ENCODE data around the gene EPB41L2.

- TF ChIP-seq CTCF (conservative IDR thresholded peaks at IDR 0.05; ENCODE audit: low read depth in 2 of 2) (no peak), EZH2 (IDR thresholded peaks at IDR 0.05; ENCODE audit: low read depth, unreplicated experiment) (no peak), EZH2phosphoT487 (IDR thresholded peaks at IDR 0.05; ENCODE audit: unreplicated experiment) (no peak), POLR2AphosphoS5 (IDR thresholded peaks at IDR 0.05; ENCODE audit: low read depth) (no peak), REST (IDR thresholded peaks at IDR 0.05; ENCODE audit: unreplicated experiment) (no peak), JUNB (IDR thresholded peaks at IDR 0.05; ENCODE audit: unreplicated experiment) (no peak), ETS1 (IDR thresholded peaks at IDR 0.05) (no peak), CREB1 (CRISPR knock-in tag; IDR thresholded peaks at IDR 0.05; ENCODE audit: low read depth) (no peak), ZNF331 (CRISPR knock-in tag; IDR thresholded peaks at IDR 0.05; ENCODE audit: low read depth) (no peak), NANOG (IDR thresholded peaks at IDR 0.05; ENCODE audit: borderline replicate concordance) (no peak), STAT1 (IDR thresholded peaks at IDR 0.05; ENCODE audit: unreplicated experiment) (no peak), ZNF462 (CRISPR knock-in tag; IDR thresholded peaks at IDR 0.05) (no peak), ZNF114 (CRISPR knock-in tag; IDR thresholded peaks at IDR 0.05) (no peak)
These were observed 142.1 kb downstream of the EPB41L2 start for GRCh38 chr6:130920969-130921368.

All from GM23338 (cell line).